ENCODE measurements around the gene CHD1L.
"Not testable (repeated sequence)": the region's sequence is repeated elsewhere in the genome, so short reads cannot be mapped to it uniquely, and the experiment has no call there.

DNA sequence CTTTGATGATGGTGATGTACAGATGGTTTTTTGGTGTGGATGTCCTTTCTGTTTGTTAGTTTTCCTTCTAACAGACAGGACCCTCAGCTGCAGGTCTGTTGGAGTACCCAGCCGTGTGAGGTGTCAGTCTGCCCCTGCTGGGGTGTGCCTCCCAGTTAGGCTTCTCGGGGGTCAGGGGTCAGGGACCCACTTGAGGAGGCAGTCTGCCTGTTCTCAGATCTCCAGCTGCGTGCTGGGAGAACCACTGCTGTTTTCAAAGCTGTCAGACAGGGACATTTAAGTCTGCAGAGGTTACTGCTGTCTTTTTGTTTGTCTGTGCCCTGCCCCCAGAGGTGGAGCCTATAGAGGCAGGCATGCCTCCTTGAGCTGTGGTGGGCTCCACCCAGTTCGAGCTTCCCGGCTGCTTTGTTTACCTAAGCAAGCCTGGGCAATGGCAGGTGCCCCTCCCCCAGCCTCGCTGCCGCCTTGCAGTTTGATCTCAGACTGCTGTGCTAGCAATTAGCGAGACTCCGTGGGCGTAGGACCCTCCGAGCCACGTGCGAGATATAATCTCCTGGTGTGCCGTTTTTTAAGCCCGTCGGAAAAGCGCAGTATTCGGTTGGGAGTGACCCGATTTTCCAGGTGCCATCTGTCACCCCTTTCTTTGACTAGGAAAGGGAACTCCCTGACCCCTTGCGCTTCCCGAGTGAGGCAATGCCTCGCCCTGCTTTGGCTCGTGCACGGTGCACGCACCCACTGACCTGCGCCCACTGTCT is 84.6 kb downstream of the CHD1L start:
- not testable (repeated sequence) for TF ChIP-seq CTCF (optimal IDR thresholded peaks at IDR 0.05 in 1 of 3, IDR thresholded peaks at IDR 0.05 in 1 of 3, conservative IDR thresholded peaks at IDR 0.05 in 1 of 3; ENCODE audit: extremely low read depth in 1 of 3, insufficient read depth in 2 of 3, low read length in 3 of 3); EZH2 (IDR thresholded peaks at IDR 0.05; ENCODE audit: low read length)
